Mesenteric fat pad (tissue), 1 donor: ENCODE data around the gene GPHA2. TPM values are rescaled to one million over a fixed set of nuclear protein-coding genes. Genes with fewer than 3 reads are reported as not detected.
"Not testable (repeated sequence)": the region's sequence is repeated elsewhere in the genome, so short reads cannot be mapped to it uniquely, and the experiment has no call there.

Experiments
- DNase-seq: peaks from one replicate; pipeline ENCODE4 v3.0.0-alpha.2; 2020; ENCODE audit warnings: low spot score
- long read RNA-seq: library from polyadenylated mRNA; unstranded; transcript quantifications from one replicate; pipeline ENCODE4 v2.0.0, GENCODE V29; 2020
- total RNA-seq: library from RNA; stranded (reverse); fragmentation: NEBNext Ultra II Directional; extraction: Animal tissue kit (Norgen Biotek cat#: 25700); gene quantifications from one replicate; pipeline ENCODE4 v1.2.1, GENCODE V29; 2021
- donor health status: DM: yes; HTN: yes; CAD: no.

The GPHA2 gene, protein sequence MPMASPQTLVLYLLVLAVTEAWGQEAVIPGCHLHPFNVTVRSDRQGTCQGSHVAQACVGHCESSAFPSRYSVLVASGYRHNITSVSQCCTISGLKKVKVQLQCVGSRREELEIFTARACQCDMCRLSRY
- not detected for total RNA-seq
- long read RNA-seq, result 0 reads

DNA sequence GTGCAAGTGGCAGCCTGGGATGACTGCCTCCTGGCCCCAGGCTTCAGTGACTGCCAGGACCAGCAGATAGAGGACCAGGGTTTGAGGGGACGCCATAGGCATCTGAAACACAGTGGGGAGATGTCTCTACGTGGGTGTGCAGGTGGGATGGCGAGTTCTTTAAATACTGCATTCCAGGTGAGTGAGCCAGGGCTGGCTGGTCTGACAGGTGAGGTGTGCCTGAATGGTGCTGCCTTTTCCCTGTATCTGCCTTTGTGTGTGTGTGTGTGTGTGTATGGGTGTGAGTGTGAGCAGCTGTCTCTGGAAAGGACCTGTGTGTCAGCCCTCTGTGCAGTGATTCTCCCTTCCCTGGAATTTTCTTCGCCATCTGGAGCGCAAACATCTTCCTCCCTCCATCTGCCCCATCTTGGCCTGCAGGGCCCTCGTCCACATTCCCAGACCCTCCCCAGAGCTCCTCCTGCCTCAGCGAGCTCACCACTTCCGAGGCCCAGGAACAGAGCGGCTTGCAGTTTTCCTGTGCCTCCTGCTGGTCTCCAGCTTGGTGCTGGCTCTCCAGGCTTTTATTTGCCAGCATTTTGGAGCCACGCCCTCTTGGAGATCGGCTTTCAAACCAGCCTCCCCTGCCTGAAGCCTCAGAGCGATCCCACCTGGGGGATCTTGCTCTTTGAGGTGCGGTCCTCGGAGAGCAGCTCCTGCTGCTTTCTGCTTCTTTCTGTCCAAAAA lies at the start of gene GPHA2:
Gene GPHA2, minus strand, starts transcription at position 535 of the 723 bp plus-strand sequence. Its CDS starts 433 bp downstream, at position 102.
- no peak for DNase-seq

GRCh38 chr11:64983339-64983738 lies 47.6 kb upstream of the GPHA2 start:
- not testable (repeated sequence) for DNase-seq

- no peak for DNase-seq
Measured at GRCh38 chr11:64976651-64977050, 41.0 kb upstream of the GPHA2 start.

DNA sequence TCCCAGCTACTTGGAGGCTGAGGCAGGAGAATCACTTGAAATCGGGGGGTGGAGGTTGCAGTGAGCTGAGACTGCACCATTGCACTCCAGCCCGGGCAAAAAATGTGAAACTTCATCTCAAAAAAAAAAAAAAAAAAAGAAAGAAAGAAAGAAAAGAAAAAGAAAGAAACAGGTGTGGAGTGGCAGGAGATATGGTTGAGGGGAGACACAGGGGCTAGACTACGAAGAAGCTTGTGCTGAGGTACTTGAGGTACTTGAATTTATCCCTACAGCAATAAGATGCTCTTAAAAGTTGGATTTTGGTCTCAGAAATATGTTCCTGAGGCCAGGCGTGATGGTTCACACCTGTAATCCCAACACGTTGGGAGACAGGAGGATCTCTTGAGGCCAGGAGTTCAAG lies 38.4 kb upstream of the GPHA2 start:
- no peak for DNase-seq

- peak; percentile 93 for DNase-seq
Measured at GRCh38 chr11:64971421-64972233, 35.9 kb upstream of the GPHA2 start, which contains the start of gene MAJIN. TSS of gene MAJIN (minus strand) at chr11:64972108. CDS start at chr11:64959405, 12,703 bp downstream.

- peak; percentile 67 for DNase-seq
Measured at GRCh38 chr11:64970731-64971151, 35.0 kb upstream of the GPHA2 start.

DNA sequence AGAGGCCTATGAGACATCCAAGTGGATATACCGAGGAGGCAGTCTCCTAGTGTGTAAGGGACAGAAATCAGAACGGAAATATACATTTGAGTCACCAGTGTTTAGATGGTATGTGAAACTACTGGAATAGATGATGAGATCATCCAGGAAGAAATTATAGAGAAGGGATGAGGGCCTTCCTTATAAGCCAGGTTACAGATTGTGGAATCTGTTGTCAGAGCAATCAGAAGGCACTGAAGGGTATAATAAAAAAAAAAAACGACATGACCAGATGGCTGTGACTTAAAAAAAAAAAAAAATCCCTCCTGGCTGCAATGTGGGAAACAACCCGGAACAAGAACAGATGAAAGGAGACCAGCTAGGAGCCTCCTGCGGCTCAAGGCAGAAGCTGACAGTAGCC lies 33.5 kb upstream of the GPHA2 start:
- no peak for DNase-seq

- DNase-seq, result no peak
Measured at GRCh38 chr11:64967375-64967774, 31.7 kb upstream of the GPHA2 start.

DNA sequence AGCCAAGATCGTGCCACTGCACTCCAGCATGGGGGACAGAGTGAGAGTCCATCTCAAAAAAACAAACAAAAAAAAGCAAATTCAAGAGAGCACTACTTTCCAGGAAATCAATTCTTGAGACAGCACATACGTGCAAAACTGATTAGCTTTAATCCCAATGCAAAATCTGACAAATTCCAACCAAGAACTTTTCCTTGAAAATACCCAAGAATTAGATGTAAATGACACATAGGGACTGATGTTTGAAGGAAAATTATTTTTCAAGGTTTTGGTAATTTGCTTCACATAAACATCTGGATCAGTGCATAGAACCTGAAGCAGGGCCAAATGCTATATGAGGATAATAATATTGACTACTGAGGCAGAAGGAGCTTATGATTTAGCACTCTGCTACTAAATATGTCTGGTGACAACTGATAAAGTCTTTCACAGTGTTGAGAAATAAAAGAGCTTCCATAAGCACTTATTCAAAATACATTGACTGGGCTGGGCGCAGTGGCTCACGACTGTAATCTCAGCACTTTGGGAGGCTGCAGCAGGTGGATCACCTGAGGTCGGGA lies 27.5 kb upstream of the GPHA2 start:
- DNase-seq, result no peak

DNA sequence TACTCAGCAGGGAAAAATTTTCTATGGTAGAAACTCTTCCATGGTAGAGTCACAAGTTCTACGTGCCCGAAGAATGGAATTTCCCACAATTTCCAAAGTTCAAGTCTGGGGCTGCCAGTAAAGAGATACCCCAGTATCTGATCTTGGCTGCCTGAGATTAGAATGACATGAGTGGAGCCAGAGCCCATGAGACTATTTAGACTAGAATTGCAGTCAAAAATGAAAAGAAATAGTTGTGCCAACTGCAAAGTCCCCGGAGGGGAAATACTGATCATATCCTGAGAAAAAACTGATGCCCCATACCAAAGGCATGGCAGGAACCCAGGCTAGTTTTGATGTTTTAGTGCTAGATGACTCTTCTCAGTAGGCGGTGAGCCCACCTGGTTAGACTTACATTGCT lies 25.0 kb upstream of the GPHA2 start:
- no peak for DNase-seq

- no peak for DNase-seq
Measured at GRCh38 chr11:64959498-64959897, 23.8 kb upstream of the GPHA2 start.

DNA sequence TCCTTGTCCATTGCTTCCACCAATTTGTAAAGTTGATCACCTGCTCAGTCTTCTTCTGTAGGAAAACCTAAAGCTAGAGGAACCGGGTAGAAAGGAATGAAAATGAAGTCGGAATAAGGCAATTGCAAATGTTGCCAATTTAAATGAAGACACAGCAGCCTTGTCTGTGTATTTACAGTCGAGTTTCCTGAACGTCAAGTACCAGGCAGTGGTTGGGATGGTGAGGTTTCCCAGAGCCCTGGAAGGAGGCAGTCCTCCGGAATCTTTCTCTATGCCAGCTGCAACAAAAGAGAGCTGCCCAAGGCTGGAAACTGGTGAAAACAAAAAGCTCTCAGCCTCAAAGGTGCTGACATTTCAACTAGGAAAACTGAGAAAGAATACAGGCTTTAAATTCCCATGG lies 18.5 kb upstream of the GPHA2 start:
- no peak for DNase-seq

DNA sequence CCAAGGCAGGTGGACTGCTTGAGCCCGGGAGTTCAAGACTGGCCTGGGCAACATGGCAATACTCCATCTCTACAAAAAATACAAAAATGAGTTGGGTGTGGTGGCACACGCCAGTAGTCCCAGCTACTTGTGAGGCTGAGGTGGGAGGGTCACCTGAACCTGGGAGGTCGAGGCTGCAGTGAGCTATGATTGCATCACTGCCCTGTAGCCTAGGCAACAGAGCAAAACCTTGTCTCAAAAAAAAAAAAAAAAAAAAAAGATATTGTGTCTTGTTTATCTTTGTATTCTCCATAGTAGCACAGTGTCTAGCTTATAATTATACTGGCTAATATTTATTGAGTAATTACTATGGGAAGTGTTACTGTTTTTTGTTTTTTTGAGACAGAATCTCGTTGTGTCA lies 15.8 kb upstream of the GPHA2 start:
- no peak for DNase-seq

GRCh38 chr11:64947208-64947814 lies 11.6 kb upstream of the GPHA2 start:
- no peak for DNase-seq

GRCh38 chr11:64936539-64936938 lies 846 bp upstream of the GPHA2 start:
- DNase-seq, result no peak

GRCh38 chr11:64934682-64935358 lies 873 bp downstream of the GPHA2 start:
- DNase-seq, result no peak

GRCh38 chr11:64933935-64934681 lies 1.6 kb downstream of the GPHA2 start:
- DNase-seq, result no peak

DNA sequence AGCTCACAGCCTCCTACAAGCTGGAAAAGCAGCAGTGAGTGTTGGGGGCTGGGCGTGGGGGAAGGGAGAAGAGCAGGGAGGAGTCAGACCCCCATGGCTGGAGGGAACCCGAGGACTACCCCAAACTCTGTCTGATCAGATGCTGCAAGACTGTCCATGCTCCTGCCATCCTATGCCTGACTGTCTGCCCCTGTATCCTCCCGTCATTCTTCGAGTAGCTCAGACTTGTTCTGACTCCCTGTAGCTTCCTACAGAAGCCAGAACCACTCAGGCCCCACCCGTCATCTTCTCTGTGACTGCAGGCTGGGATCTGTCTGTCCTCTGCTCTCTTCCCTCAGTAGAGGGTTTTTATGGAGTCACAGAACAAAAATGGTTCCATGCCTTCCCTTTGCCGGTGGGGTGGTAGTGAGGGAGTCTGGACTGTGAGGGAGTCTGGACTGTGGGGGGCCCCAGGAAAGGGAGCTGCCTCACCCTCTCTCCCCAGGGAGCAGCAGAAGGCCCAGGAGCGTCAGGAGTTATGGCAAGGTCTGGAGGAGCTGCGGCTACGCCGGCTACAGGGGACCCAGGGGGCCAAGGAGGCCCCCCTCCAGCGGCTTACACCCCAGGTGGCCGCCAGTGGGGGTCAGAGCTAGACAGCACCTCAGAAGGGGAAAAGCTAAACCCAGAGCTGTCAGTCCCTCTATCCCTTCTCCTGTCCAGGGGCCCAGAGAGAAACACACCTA lies 2.3 kb downstream of the GPHA2 start:
- no peak for DNase-seq

GRCh38 chr11:64932324-64932723 lies 3.4 kb downstream of the GPHA2 start:
- no peak for DNase-seq
